ENCODE data around the gene TSHZ3. TPM values are rescaled to one million over a fixed set of nuclear protein-coding genes. Genes with fewer than 3 reads are reported as not detected.

The TSHZ3 gene
- total and polyA plus RNA-seq, 11 donors = 0.88 to 11.5 (median 2.4) TPM

DNA sequence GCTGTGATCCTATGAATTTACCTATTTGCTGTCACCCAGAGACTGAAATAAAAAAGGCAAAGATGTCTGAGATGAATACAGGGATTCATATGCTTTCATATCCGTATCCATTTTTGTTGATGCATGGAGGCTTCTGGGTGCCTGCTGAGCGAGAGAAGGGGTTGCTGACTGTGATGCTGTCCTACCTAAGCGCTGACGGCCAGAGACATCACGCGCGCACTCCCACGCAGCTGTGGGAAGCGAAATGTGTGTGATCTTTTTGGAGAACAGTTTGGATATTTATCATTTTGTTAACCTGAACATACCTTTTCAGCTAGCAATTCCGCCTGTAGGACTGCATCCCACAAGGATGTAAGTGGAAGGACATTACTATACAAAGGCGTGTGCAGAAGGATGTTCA lies 23.9 kb downstream of the TSHZ3 start:
- Histone ChIP-seq H3K9me3 (no peaks in the 10 kb centered on the region), H3K36me3 (peaks cover 0 to 4% (median 0%) of the 10 kb centered on the region in 9 donors), H3K4me3 (no peak overlapping the region), H3K27ac (no peak overlapping the region), H3K27me3 (no peaks in the 10 kb centered on the region), H3K4me1 (peaks cover 0 to 19% (median 2%) of the 10 kb centered on the region in 12 donors)
- WGBS, 4 donors = 96 to 97% (median 96%) methylated on average over 11 of the region's 11 CpGs
- intact Hi-C loops (cut with DNase I) = no loop called here
- TF ChIP-seq, protein P1, sequence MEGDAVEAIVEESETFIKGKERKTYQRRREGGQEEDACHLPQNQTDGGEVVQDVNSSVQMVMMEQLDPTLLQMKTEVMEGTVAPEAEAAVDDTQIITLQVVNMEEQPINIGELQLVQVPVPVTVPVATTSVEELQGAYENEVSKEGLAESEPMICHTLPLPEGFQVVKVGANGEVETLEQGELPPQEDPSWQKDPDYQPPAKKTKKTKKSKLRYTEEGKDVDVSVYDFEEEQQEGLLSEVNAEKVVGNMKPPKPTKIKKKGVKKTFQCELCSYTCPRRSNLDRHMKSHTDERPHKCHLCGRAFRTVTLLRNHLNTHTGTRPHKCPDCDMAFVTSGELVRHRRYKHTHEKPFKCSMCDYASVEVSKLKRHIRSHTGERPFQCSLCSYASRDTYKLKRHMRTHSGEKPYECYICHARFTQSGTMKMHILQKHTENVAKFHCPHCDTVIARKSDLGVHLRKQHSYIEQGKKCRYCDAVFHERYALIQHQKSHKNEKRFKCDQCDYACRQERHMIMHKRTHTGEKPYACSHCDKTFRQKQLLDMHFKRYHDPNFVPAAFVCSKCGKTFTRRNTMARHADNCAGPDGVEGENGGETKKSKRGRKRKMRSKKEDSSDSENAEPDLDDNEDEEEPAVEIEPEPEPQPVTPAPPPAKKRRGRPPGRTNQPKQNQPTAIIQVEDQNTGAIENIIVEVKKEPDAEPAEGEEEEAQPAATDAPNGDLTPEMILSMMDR (IDR thresholded peaks at IDR 0.05) = no peak
- no peak for TF ChIP-seq POLR2A (IDR thresholded peaks at IDR 0.05)
- ATAC-seq (no peak), DNase-seq (no peak)

DNA sequence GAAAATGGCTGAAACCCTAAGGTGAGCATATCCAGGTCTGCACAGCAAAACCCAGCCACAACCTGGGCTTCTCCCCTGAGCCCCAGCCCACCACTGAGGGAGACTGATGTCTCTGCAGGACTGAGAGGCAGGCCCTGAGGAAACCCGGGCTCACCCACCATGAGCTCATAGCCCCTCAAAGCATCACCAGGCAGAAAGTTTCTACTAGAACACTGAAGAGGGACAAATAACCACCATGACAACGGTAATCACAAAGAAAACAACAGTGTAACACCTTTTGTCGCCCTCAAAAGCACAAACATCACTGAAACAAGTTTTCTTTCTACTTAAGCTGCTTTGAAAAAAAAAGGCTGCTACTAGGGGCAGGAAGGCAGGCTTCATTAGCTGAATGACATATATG lies 29.8 kb downstream of the TSHZ3 start:
- no peak overlapping the region for H3K4me3 ChIP-seq
- H3K27ac ChIP-seq = no peak overlapping the region
- H3K36me3 ChIP-seq = peaks cover 0 to 4% (median 0%) of the 10 kb centered on the region in 9 donors
- ATAC-seq = no peak
- peaks cover 4 to 49% (median 34%) of the 10 kb centered on the region in 12 donors for H3K4me1 ChIP-seq
- H3K27me3 ChIP-seq = no peaks in the 10 kb centered on the region
- H3K9me3 ChIP-seq = no peaks in the 10 kb centered on the region
- 62 to 70% (median 64%) methylated on average over 3 of the region's 3 CpGs for WGBS, 4 donors
- TF ChIP-seq, protein P1 (IDR thresholded peaks at IDR 0.05) = no peak
- TF ChIP-seq POLR2A (IDR thresholded peaks at IDR 0.05) = no peak
- no peak for DNase-seq
- intact Hi-C loops (cut with DNase I) = no loop called here

DNA sequence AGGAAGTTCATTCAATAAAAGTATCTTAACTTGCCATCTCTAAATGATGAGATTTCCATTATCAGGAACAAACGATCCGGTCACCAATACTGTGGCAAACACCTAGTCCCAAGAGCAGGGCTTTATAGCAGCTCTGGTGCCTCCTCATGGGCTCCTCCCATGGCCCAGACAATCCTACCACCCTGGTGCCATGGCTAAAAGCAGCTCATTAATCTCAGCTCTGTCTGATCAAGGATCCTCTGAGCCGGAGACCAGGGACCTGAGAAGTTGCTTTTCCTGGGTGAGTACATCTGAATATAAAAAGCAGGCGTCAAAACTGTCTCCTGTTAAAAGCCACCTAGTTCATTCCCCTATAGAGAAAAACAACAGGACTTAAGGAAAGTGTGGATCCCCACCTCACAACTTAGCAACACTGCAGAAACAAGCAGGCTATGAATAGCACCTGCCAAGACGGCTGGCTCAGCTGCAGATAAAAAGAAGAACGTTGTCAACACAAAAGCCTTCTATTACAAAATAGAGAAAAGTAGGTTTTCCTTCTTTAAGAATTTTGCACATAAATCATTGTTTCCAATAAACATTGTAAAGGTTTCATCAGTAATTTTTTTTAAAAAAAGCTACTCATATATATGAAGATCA lies 30.3 kb downstream of the TSHZ3 start:
- Histone ChIP-seq H3K4me1 (peaks cover 4 to 49% (median 34%) of the 10 kb centered on the region in 12 donors), H3K36me3 (peaks cover 0 to 4% (median 0%) of the 10 kb centered on the region in 9 donors), H3K27me3 (no peaks in the 10 kb centered on the region), H3K27ac (no peak overlapping the region), H3K4me3 (no peak overlapping the region), H3K9me3 (no peaks in the 10 kb centered on the region)
- WGBS, 4 donors = 37 to 47% (median 43%) methylated on average over 6 of the region's 6 CpGs
- intact Hi-C loops (cut with DNase I) = no loop called here
- TF ChIP-seq, protein P1 (IDR thresholded peaks at IDR 0.05) = no peak
- no peak for TF ChIP-seq POLR2A (IDR thresholded peaks at IDR 0.05)
- DNase-seq (no peak), ATAC-seq (no peak)

DNA sequence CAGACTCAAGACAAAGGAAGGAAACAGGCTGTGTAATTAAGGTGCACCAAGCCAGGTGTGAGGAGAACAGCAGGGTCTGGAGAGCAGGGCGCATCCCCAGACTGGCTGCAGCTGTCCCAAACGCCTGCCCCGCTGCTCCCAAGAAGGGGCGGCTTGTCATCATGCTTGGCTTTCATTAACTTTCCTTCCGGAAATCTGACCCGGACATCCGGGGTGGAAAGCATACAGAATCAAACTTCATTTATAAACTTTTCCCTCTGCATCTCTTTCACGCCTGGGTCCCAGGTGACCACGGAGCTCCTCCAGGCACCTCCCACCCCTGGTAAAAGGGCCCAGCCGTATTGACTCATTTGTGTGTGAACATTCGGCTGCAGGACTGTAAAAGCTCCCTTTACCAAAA lies 31.7 kb downstream of the TSHZ3 start:
- H3K36me3 ChIP-seq = peaks cover 0 to 4% (median 0%) of the 10 kb centered on the region in 9 donors
- 36 to 48% (median 40%) methylated on average over 11 of the region's 11 CpGs for WGBS, 4 donors
- H3K9me3 ChIP-seq = no peaks in the 10 kb centered on the region
- no peaks in the 10 kb centered on the region for H3K27me3 ChIP-seq
- TF ChIP-seq POLR2A (IDR thresholded peaks at IDR 0.05) = no peak
- TF ChIP-seq, protein P1 (IDR thresholded peaks at IDR 0.05) = no peak
- ATAC-seq = peak in 1 of 4 donors; percentile 21
- H3K4me1 ChIP-seq = peaks cover 4 to 56% (median 34%) of the 10 kb centered on the region in 12 donors
- DNase-seq = no peak
- no peak overlapping the region for H3K4me3 ChIP-seq
- intact Hi-C loops (cut with DNase I) = no loop called here
- peak overlapping the region in 6 of 12 donors; percentile 22 to 58 (median 34) for H3K27ac ChIP-seq

Measured in heart left ventricle (tissue), 16 donors.